Neural cell (in vitro differentiated cells): ENCODE data around the gene RASAL1. TPM values are rescaled to one million over a fixed set of nuclear protein-coding genes. Genes with fewer than 3 reads are reported as not detected.
A peak's percentile ranks its signal among the peaks of the same experiment; 100 is the strongest.

Experiments used
- H2AFZ ChIP-seq: fragments of 200-600, 300-800 bp; sonication (generic), shearing (Covaris generic); 2 replicates; pipeline ENCODE4 v1.6.0; 2014; ENCODE audit warnings: low read depth, mild to moderate bottlenecking, antibody characterized with exemption, low read length, moderate library complexity
- H3F3A ChIP-seq: fragments of 200-600 bp; shearing (Covaris generic); 2 replicates; pipeline ENCODE4 v1.6.1; 2016; ENCODE audit warnings: mild to moderate bottlenecking, moderate library complexity, mixed read lengths, antibody characterized with exemption, low read length; ENCODE audit not compliant: insufficient read depth, poor library complexity, severe bottlenecking
- H3K27ac ChIP-seq: fragments of 200-600, 300-800 bp; sonication (generic), shearing (Covaris generic); 2 replicates; pipeline ENCODE4 v1.5.1; 2014; ENCODE audit warnings: mild to moderate bottlenecking, low read length, moderate library complexity
- H3K27me3 ChIP-seq: fragments of 300-800, 200-600 bp; sonication (generic), shearing (Covaris generic); 2 replicates; pipeline ENCODE4 v1.6.0; 2014; ENCODE audit warnings: mild to moderate bottlenecking, low read depth, low read length, moderate library complexity; ENCODE audit not compliant: insufficient read depth
- H3K36me3 ChIP-seq: fragments of 300-800, 200-600 bp; sonication (generic), shearing (Covaris generic); 2 replicates; pipeline ENCODE4 v1.5.1; 2014; ENCODE audit warnings: mild to moderate bottlenecking, antibody characterized with exemption, low read length, moderate library complexity; ENCODE audit not compliant: insufficient read depth
- H3K4me2 ChIP-seq: fragments of 300-800, 200-600 bp; sonication (generic), shearing (Covaris generic); 2 replicates; pipeline ENCODE4 v1.6.0; 2014; ENCODE audit warnings: mild to moderate bottlenecking, low read length
- H3K4me3 ChIP-seq: fragments of 300-800, 200-600 bp; sonication (generic), shearing (Covaris generic); 2 replicates; pipeline ENCODE4 v1.5.1; 2014; ENCODE audit warnings: mild to moderate bottlenecking, low read length, moderate library complexity
- H3K79me2 ChIP-seq: fragments of 200-600 bp; shearing (Covaris generic); replicated peaks from 2 replicates; pipeline ENCODE4 v1.6.0; 2014; ENCODE audit warnings: mild to moderate bottlenecking, low read length, moderate library complexity; ENCODE audit not compliant: insufficient read depth
- H3K9ac ChIP-seq: fragments of 300-800, 200-600 bp; sonication (generic), shearing (Covaris generic); 2 replicates; pipeline ENCODE4 v1.6.1; 2016; ENCODE audit warnings: mild to moderate bottlenecking, low read length, mixed read lengths
- H3K9me2 ChIP-seq: fragments of 200-600 bp; shearing (Covaris generic); 2 replicates; pipeline ENCODE4 v1.6.1; 2016; ENCODE audit warnings: mild to moderate bottlenecking, low read length, mixed read lengths; ENCODE audit not compliant: insufficient read depth
- H3K9me3 ChIP-seq: fragments of 200-600, 300-800 bp; sonication (generic), shearing (Covaris generic); 2 replicates; pipeline ENCODE4 v1.6.1; 2016; ENCODE audit warnings: mild to moderate bottlenecking, mixed run types, low read length, moderate library complexity, mixed read lengths
- H4K20me1 ChIP-seq: fragments of 200-600 bp; shearing (Covaris generic); 2 replicates; pipeline ENCODE4 v1.6.1; 2016; ENCODE audit warnings: mild to moderate bottlenecking, mixed run types; ENCODE audit not compliant: insufficient read depth
- CTCF ChIP-seq: fragments of 450-650 bp; IDR thresholded peaks from 2 replicates; pipeline ENCODE4 v1.5.1; 2014; ENCODE audit warnings: antibody characterized with exemption, mild to moderate bottlenecking, moderate library complexity; ENCODE audit not compliant: poor library complexity, severe bottlenecking
- EP300 ChIP-seq: fragments of 450-650 bp; conservative IDR thresholded peaks from 2 replicates; pipeline ENCODE4 v1.6.1; 2014; ENCODE audit warnings: antibody characterized with exemption, mild to moderate bottlenecking, moderate library complexity; ENCODE audit not compliant: poor library complexity, severe bottlenecking
- EZH2 ChIP-seq: fragments of 200-600, 300-800 bp; shearing (Covaris generic), sonication (generic); IDR thresholded peaks from 2 replicates; pipeline ENCODE4 v1.6.1; 2014; ENCODE audit warnings: antibody characterized with exemption, low read length, borderline replicate concordance, mild to moderate bottlenecking; ENCODE audit not compliant: insufficient read depth, poor library complexity, severe bottlenecking
- MXI1 ChIP-seq: fragments of 450-650 bp; conservative IDR thresholded peaks from 2 replicates; pipeline ENCODE4 v1.6.1; 2014; ENCODE audit warnings: antibody characterized with exemption, mild to moderate bottlenecking; ENCODE audit not compliant: poor library complexity, severe bottlenecking
- POLR2AphosphoS5 ChIP-seq: IDR thresholded peaks from 2 replicates; pipeline ENCODE4 v1.6.1; 2012
- RAD21 ChIP-seq: fragments of 450-650 bp; conservative IDR thresholded peaks from 2 replicates; pipeline ENCODE4 v1.6.1; 2014; ENCODE audit warnings: antibody characterized with exemption, mild to moderate bottlenecking, moderate library complexity
- REST ChIP-seq: IDR thresholded peaks from 2 replicates; pipeline ENCODE4 v1.6.1; 2012; ENCODE audit warnings: borderline replicate concordance
- SMC3 ChIP-seq: fragments of 450-650 bp; conservative IDR thresholded peaks from 2 replicates; pipeline ENCODE4 v1.6.1; 2014; ENCODE audit warnings: antibody characterized with exemption, mild to moderate bottlenecking, moderate library complexity; ENCODE audit not compliant: poor library complexity
- TAF1 ChIP-seq: IDR thresholded peaks from 2 replicates; pipeline ENCODE4 v1.6.1; 2012; ENCODE audit warnings: low read depth
- polyA plus RNA-seq: library from polyadenylated mRNA; depleted of rRNA; stranded (reverse); fragments of >200 nt; gene quantifications from 2 replicates; pipeline ENCODE4 v1.2.3, GENCODE V29; 2014

The RASAL1 gene
- polyA plus RNA-seq, 1 donor from 2014 or later: 0.15 TPM

- Histone ChIP-seq H3K4me2 (peak overlapping the region; percentile 63), H3K4me3 (peak overlapping the region; percentile 59), H3K27me3 (no peaks in the 10 kb centered on the region), H3K79me2 (no peaks in the 10 kb centered on the region), H3K27ac (no peak overlapping the region), H3K9me2 (no peaks in the 10 kb centered on the region), H3F3A (no peaks in the 10 kb centered on the region), H3K9ac (peak overlapping the region; percentile 39), H4K20me1 (no peaks in the 10 kb centered on the region), H2AFZ (no peak overlapping the region), H3K36me3 (no peaks in the 10 kb centered on the region), H3K9me3 (no peaks in the 10 kb centered on the region)
- no peak for TF ChIP-seq CTCF
- no peak for TF ChIP-seq MXI1
- TF ChIP-seq EP300: no peak
- no peak for TF ChIP-seq TAF1
- TF ChIP-seq POLR2AphosphoS5: no peak
- TF ChIP-seq SMC3: no peak
Measured at GRCh38 chr12:113161415-113162016, 26.0 kb upstream of the RASAL1 start.

GRCh38 chr12:113159937-113160336 lies 24.4 kb upstream of the RASAL1 start:
- Histone ChIP-seq H3K4me2 (no peak overlapping the region), H3F3A (no peaks in the 10 kb centered on the region), H3K27me3 (peaks cover 11% of the 10 kb centered on the region), H2AFZ (no peak overlapping the region), H3K36me3 (no peaks in the 10 kb centered on the region), H3K4me3 (peak overlapping the region; percentile 59), H3K9me2 (no peaks in the 10 kb centered on the region), H3K27ac (peak overlapping the region; percentile 16), H3K9ac (peak overlapping the region; percentile 39), H4K20me1 (no peaks in the 10 kb centered on the region), H3K79me2 (no peaks in the 10 kb centered on the region), H3K9me3 (no peaks in the 10 kb centered on the region)
- TF ChIP-seq RAD21 (no peak), POLR2AphosphoS5 (no peak), EP300 (no peak), TAF1 (no peak), REST (no peak), EZH2 (no peak), CTCF (no peak), MXI1 (no peak), SMC3 (no peak)
